Small intestine (tissue), 7 donors: ENCODE data around the gene SWSAP1. TPM values are rescaled to one million over a fixed set of nuclear protein-coding genes. Genes with fewer than 3 reads are reported as not detected.

Experiments
- DNase-seq, 2 donors: peaks; one replicate each; pipeline versions ENCODE4 v3.0.0 to v3.0.0-alpha.2; 2013
- FAIRE-seq: peaks from 2 replicates; lab custom pipeline; 2012; peaks lifted over from hg19 to GRCh38; lab: Jason Lieb, UNC
- H3K27ac ChIP-seq, 3 donors: one replicate each; pipeline ENCODE4 v1.5.1; 2013; ENCODE audit warnings: low read length in 2 of 3, mild to moderate bottlenecking in 2 of 3, control low read depth in 1 of 3, inconsistent platforms in 1 of 3, low read depth in 1 of 3, moderate library complexity in 1 of 3
- H3K27me3 ChIP-seq, 3 donors: one replicate each; pipeline ENCODE4 v1.6.1; 2013; ENCODE audit warnings: low read length in 3 of 3, inconsistent platforms in 1 of 3; ENCODE audit not compliant: control insufficient read depth in 3 of 3, insufficient read depth in 3 of 3
- H3K36me3 ChIP-seq, 3 donors: one replicate each; pipeline ENCODE4 v1.6.1; 2013; ENCODE audit warnings: low read length in 3 of 3, inconsistent platforms in 1 of 3, low read depth in 1 of 3, mild to moderate bottlenecking in 1 of 3, moderate library complexity in 1 of 3; ENCODE audit not compliant: control insufficient read depth in 3 of 3, insufficient read depth in 2 of 3
- H3K4me1 ChIP-seq, 3 donors: one replicate each; pipeline ENCODE4 v1.6.1; 2013; ENCODE audit warnings: low read length in 2 of 3, inconsistent platforms in 1 of 3, low read depth in 1 of 3, mild to moderate bottlenecking in 1 of 3, moderate library complexity in 1 of 3; ENCODE audit not compliant: control insufficient read depth in 3 of 3, insufficient read depth in 2 of 3
- H3K4me3 ChIP-seq, 3 donors: one replicate each; pipeline ENCODE4 v1.5.1; 2013; ENCODE audit warnings: low read length in 3 of 3, control low read depth in 1 of 3, inconsistent platforms in 1 of 3, low read depth in 1 of 3, mild to moderate bottlenecking in 1 of 3, moderate library complexity in 1 of 3
- H3K9me3 ChIP-seq, 2 donors: one replicate each; pipeline ENCODE4 v1.6.1; 2013; ENCODE audit warnings: low read depth in 1 of 2, low read length in 1 of 2; ENCODE audit not compliant: control insufficient read depth in 2 of 2, insufficient read depth in 1 of 2
- WGBS, 3 donors: extraction: QIAGEN DNeasy Blood & Tissue Kit; methylation state at CpG; one replicate each; pipeline ENCODE4 v1.1.7; 2013; 5-methylcytosine and 5-hydroxymethylcytosine counted together
- polyA plus RNA-seq, 4 donors: library from polyadenylated mRNA; stranded (reverse) in 3 of 4; unstranded in 1 of 4; fragments of 200-250 nt in 3 of 4; fragments of 120-200 nt in 1 of 4; gene quantifications; one replicate each; pipeline versions ENCODE4 v1.2.1 to v1.2.3, GENCODE V29; 2013
- donor health status: healthy with polysubstance abuse.
- donor health status: control.
- donor health status: control.
- donor health status: Bipolar disorder and iron deficiency.
- donor health status: healthy.

SWSAP1 gene
- polyA plus RNA-seq, 4 donors = 3.0 to 4.0 (median 3.2) TPM

DNA sequence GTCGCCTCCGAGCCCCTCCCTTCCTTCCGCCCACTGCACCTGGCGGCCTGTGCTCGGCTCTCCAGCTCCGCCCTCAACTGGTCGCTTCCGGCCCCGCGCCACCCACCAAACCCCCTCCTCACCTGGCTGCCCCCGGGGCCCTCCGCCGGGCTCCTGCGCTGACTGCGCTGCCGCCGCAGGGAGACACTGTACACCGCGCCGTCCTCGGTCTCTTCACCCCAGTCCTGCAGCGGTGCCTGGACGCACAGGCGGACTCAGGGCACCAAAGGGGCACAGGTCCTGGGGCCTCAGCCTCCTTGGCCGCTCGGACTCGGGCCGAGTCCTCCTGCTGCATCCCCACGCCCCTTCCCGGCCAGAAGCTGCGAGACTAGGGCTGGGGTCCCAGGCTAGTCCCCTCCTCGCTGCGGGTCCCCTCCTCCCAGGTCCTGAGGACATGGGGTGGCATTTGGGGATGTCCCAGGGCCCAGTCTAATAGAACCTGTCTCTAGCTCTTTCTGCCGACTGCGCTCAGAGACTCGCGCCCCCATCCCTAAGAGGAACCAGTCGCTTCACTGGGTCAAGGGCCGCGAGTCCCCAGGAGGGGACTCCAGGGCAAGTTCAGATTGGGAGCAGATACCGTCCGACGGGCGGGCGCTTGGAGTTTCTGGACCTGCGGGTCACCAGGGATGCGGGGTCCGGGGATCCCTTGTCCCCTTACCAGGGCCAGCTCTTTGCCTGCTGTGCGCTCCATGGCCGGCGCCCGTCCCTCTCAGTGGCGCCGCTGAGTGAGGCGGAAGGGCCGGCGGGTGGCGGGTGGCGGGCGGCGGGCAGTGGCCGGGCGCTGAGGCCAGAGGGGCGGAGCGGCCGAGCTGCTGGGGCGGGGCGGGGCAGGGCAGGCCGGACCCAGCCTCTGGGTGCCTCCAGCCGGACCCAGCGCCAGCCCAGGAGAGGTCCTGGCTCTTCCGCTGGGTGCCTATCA, 44.4 kb downstream of the SWSAP1 start, which contains the start of gene RGL3:
Gene RGL3, minus strand, starts transcription at position 766 of the 958 bp plus-strand sequence. Its CDS starts 36 bp downstream, at position 730.
- Histone ChIP-seq H3K4me3 (peak within 1 kb of the TSS in 2 of 3 donors; percentile 12 to 20), H3K9me3 (peaks cover 0 to 4% of the 10 kb centered on the region in 2 donors), H3K27ac (no peak within 1 kb of the TSS), H3K4me1 (peaks cover 0 to 32% (median 0%) of the 10 kb centered on the region in 3 donors), H3K27me3 (peaks cover 6 to 80% (median 18%) of the 10 kb centered on the region in 3 donors), H3K36me3 (no peaks in the 10 kb centered on the region)
- FAIRE-seq = no peak
- WGBS, 3 donors = 3 to 4% (median 3%) methylated on average over 53 to 72 of the region's 72 CpGs
- DNase-seq = peak in 1 of 2 donors; percentile 50

- DNase-seq = peak in 1 of 2 donors; percentile 39
- peaks cover 0 to 4% of the 10 kb centered on the region in 2 donors for H3K9me3 ChIP-seq
- no peaks in the 10 kb centered on the region for H3K36me3 ChIP-seq
- FAIRE-seq = no peak
- H3K27me3 ChIP-seq = peaks cover 6 to 84% (median 18%) of the 10 kb centered on the region in 3 donors
- no peak overlapping the region for H3K27ac ChIP-seq
- WGBS, 3 donors = 5 to 7% (median 7%) methylated on average over 43 to 46 of the region's 46 CpGs
- peaks cover 0 to 33% (median 0%) of the 10 kb centered on the region in 3 donors for H3K4me1 ChIP-seq
- H3K4me3 ChIP-seq = peak overlapping the region in 1 of 3 donors; percentile 22
Measured at GRCh38 chr19:11420429-11421370, 46.2 kb downstream of the SWSAP1 start.

DNA sequence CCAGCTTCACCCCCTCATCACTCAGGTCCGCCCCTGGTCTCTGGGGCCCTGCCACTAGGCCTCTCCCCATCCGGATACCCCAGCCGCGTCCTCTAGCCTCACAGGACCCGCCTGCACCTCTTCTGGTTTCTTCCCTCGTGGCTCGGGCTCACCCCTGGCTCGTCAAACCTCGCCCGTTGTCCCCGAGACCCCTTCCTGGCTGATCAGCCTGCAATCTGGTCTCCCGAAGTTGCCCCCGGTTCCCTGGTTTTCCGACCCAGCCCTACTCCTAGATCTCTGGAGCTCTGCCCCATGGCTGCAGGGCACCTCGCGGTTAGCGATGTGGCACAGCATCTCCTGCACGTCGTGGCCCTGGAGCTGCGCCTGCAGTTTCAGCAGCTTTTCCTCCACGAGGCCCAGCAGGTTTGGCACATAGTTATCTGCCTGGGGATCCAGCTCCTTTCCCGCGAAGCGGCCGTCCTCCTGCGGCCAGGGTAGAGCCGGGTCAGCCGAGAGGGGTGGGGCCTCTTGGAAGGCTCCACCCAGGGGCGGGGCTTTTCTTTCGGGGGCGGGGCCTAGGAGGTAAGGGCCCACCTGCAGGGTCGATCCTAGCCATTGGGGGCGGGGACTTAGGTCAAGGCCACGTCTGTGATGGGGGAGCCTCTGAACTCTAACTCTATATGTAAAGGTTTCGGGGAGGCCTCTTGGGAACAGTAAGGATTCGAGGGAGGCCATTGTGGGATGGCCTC, 47.1 kb downstream of the SWSAP1 start:
- H3K4me1 ChIP-seq = peaks cover 0 to 33% (median 0%) of the 10 kb centered on the region in 3 donors
- DNase-seq (peak in 1 of 2 donors; percentile 22), FAIRE-seq (no peak)
- H3K4me3 ChIP-seq = peak overlapping the region in 1 of 3 donors; percentile 34
- peaks cover 6 to 77% (median 18%) of the 10 kb centered on the region in 3 donors for H3K27me3 ChIP-seq
- peaks cover 0 to 4% of the 10 kb centered on the region in 2 donors for H3K9me3 ChIP-seq
- no peaks in the 10 kb centered on the region for H3K36me3 ChIP-seq
- no peak overlapping the region for H3K27ac ChIP-seq
- 11 to 14% (median 12%) methylated on average over 36 of the region's 36 CpGs for WGBS, 3 donors

GRCh38 chr19:11422163-11423065, 47.9 kb downstream of the SWSAP1 start:
- Histone ChIP-seq H3K36me3 (no peaks in the 10 kb centered on the region), H3K9me3 (peaks cover 0 to 4% of the 10 kb centered on the region in 2 donors), H3K27ac (no peak overlapping the region), H3K4me3 (peak overlapping the region in 2 of 3 donors; percentile 15 to 34), H3K4me1 (peaks cover 0 to 33% (median 0%) of the 10 kb centered on the region in 3 donors), H3K27me3 (peaks cover 6 to 68% (median 18%) of the 10 kb centered on the region in 3 donors)
- 3 to 6% (median 4%) methylated on average over 46 to 56 of the region's 56 CpGs for WGBS, 3 donors
- DNase-seq = peak; percentile 59 to 66
- no peak for FAIRE-seq

DNA sequence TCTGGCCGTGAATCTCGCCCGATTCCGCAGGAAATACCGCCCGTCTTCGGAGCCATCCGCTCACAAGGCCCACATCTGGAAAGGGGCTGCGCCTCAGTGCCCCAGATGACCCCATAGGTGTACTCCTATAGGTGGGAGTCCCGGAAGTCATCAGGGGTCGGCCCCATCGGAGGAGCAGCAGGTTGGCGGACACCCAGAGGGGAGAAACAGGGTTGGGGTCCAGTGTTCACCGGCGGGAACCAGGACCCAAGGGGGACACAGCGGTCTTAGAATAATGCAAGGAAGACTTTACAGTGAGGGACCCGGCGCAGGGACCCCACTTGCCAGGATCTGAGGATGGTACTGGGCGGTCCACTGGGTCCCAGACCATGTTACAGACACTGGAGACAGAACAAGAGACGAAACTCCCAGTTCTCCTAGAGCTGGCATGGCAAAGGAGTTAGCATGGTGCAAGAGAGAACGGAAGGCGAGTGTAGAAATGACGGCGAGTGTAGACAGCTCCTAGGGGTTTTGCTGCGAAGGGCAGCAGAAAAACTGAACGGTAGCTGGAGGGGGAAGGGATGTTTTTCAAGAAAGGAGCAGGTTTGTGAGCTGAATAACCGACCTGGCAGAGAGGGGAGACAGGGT, 48.8 kb downstream of the SWSAP1 start:
- WGBS, 3 donors = 37 to 41% (median 37%) methylated on average over 27 of the region's 27 CpGs
- H3K27ac ChIP-seq = no peak overlapping the region
- H3K9me3 ChIP-seq = peaks cover 0 to 4% of the 10 kb centered on the region in 2 donors
- DNase-seq = no peak
- FAIRE-seq = no peak
- no peaks in the 10 kb centered on the region for H3K36me3 ChIP-seq
- peaks cover 0 to 33% (median 0%) of the 10 kb centered on the region in 3 donors for H3K4me1 ChIP-seq
- H3K27me3 ChIP-seq = peaks cover 6 to 60% (median 18%) of the 10 kb centered on the region in 3 donors
- H3K4me3 ChIP-seq = no peak overlapping the region

DNA sequence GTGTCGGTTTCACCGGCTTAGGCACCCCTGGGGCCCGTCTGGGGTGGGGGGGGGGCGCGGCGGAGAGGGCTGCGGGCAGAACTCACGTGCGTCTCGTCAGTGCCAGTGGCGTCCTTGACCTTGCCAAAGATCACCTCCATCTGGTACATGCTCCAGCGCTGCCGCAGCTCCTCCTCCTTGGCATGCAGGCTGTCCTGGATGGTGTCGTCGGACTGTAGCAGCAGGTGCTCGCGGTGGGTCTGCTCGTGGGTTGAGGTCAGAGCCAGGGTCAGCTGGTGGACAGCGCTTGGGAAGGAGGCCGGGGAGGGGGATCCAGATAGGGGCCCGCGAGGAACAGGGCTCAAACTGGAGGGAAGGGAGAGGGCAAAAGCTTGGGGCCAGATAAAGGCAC, 49.3 kb downstream of the SWSAP1 start:
- FAIRE-seq = no peak
- no peaks in the 10 kb centered on the region for H3K36me3 ChIP-seq
- H3K4me3 ChIP-seq = no peak overlapping the region
- peaks cover 0 to 4% of the 10 kb centered on the region in 2 donors for H3K9me3 ChIP-seq
- H3K4me1 ChIP-seq = peaks cover 0 to 31% (median 0%) of the 10 kb centered on the region in 3 donors
- 8 to 14% (median 12%) methylated on average over 19 to 22 of the region's 22 CpGs for WGBS, 3 donors
- DNase-seq = no peak
- H3K27me3 ChIP-seq = peaks cover 6 to 55% (median 16%) of the 10 kb centered on the region in 3 donors
- H3K27ac ChIP-seq = no peak overlapping the region
